SU-DHL-6 (cell line): ENCODE data around the gene PPY.

Source experiments
- H2AFZ ChIP-seq: fragments of 200-600 bp; sonication (generic); 2 replicates; pipeline ENCODE4 v1.6.1; 2014; ENCODE audit warnings: low read depth, mild to moderate bottlenecking, moderate library complexity, mixed read lengths, antibody characterized with exemption, low read length; ENCODE audit not compliant: severe bottlenecking
- H3F3A ChIP-seq: fragments of 200-600 bp; shearing (Covaris generic); 2 replicates; pipeline ENCODE4 v1.6.0; 2016; ENCODE audit warnings: antibody characterized with exemption, mild to moderate bottlenecking; ENCODE audit not compliant: insufficient read depth
- H3K27ac ChIP-seq: fragments of 200-600 bp; sonication (generic); 2 replicates; pipeline ENCODE4 v1.5.1; 2016; ENCODE audit warnings: low read depth, mild to moderate bottlenecking, low read length, moderate library complexity, mixed read lengths
- H3K27me3 ChIP-seq: fragments of 200-600 bp; sonication (generic), shearing (Covaris generic); 2 replicates; pipeline ENCODE4 v1.6.0; 2014; ENCODE audit warnings: mild to moderate bottlenecking, low read length
- H3K36me3 ChIP-seq: fragments of 200-600 bp; sonication (generic); 2 replicates; pipeline ENCODE4 v1.6.1; 2014; ENCODE audit warnings: mild to moderate bottlenecking, low read length, mixed read lengths
- H3K4me2 ChIP-seq: fragments of 300-600, 200-600 bp; shearing (Covaris generic), sonication (generic); 2 replicates; pipeline ENCODE4 v1.6.0; 2014; ENCODE audit warnings: low read length, low read depth, mild to moderate bottlenecking; ENCODE audit not compliant: poor library complexity, severe bottlenecking
- H3K4me3 ChIP-seq: fragments of 200-600 bp; sonication (generic); 2 replicates; pipeline ENCODE4 v1.5.1; 2014; ENCODE audit warnings: antibody characterized with exemption, low read length, mild to moderate bottlenecking, mixed read lengths; ENCODE audit not compliant: insufficient read depth, poor library complexity, severe bottlenecking
- H3K79me2 ChIP-seq: fragments of 200-600 bp; sonication (generic); 2 replicates; pipeline ENCODE4 v1.6.1; 2014; ENCODE audit warnings: mild to moderate bottlenecking, low read length, moderate library complexity; ENCODE audit not compliant: insufficient read depth
- H3K9ac ChIP-seq: fragments of 200-600 bp; sonication (generic); 2 replicates; pipeline ENCODE4 v1.7.0; 2014; ENCODE audit warnings: mild to moderate bottlenecking, low read length
- H3K9me2 ChIP-seq: fragments of 200-600 bp; sonication (generic); replicated peaks from 2 replicates; pipeline ENCODE4 v1.6.1; 2014; ENCODE audit warnings: low read length; ENCODE audit not compliant: insufficient read depth
- H3K9me3 ChIP-seq: fragments of 200-600 bp; sonication (generic); 2 replicates; pipeline ENCODE4 v1.6.1; 2014; ENCODE audit warnings: low read length, mixed read lengths; ENCODE audit not compliant: insufficient read depth
- H4K20me1 ChIP-seq: fragments of 200-600 bp; sonication (generic); 2 replicates; pipeline ENCODE4 v1.6.1; 2014; ENCODE audit warnings: low read depth, mild to moderate bottlenecking, antibody characterized with exemption, low read length, moderate library complexity, mixed read lengths
- CTCF ChIP-seq: fragments of 200-600 bp; sonication (generic); IDR thresholded peaks from one replicate; pipeline ENCODE4 v1.5.1; 2017; ENCODE audit warnings: antibody characterized with exemption, mild to moderate bottlenecking, low read length, moderate library complexity; ENCODE audit not compliant: insufficient read depth, poor library complexity, severe bottlenecking
- EZH2phosphoT487 ChIP-seq: fragments of 200-600 bp; sonication (generic), shearing (Covaris generic); conservative IDR thresholded peaks from 2 replicates; pipeline ENCODE4 v1.6.1; 2018; ENCODE audit warnings: mild to moderate bottlenecking, antibody characterized with exemption, low read length, moderate library complexity, mixed read lengths

PPY gene

DNA sequence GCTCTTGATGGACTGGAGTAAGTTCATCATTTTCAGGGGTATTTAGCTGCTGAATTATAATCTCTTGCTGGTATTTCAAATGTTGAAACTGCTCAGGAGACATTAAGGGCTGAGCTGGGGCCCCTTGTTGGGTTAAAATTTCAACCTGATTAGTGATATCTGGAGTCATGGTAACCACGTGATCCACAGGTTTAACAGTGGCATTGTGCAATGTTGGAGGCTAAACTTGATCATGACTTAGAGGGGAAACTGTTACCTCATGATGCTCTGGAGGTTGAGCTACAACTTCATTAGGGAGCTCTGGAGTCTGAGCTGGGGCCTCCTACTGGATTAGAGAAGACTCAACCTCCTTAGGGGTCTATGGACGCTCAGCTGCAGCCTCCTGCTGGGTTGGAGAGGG, 17.7 kb downstream of the PPY start:
- Histone ChIP-seq H3K36me3 (no peaks in the 10 kb centered on the region), H3K27ac (no peak overlapping the region), H2AFZ (no peak overlapping the region), H3K79me2 (no peaks in the 10 kb centered on the region), H3K4me3 (no peak overlapping the region), H3F3A (no peaks in the 10 kb centered on the region), H4K20me1 (no peaks in the 10 kb centered on the region), H3K9me3 (no peaks in the 10 kb centered on the region), H3K27me3 (no peaks in the 10 kb centered on the region), H3K9ac (no peak overlapping the region), H3K9me2 (no peaks in the 10 kb centered on the region), H3K4me2 (no peak overlapping the region)
- no peak for TF ChIP-seq CTCF
- no peak for TF ChIP-seq EZH2phosphoT487

DNA sequence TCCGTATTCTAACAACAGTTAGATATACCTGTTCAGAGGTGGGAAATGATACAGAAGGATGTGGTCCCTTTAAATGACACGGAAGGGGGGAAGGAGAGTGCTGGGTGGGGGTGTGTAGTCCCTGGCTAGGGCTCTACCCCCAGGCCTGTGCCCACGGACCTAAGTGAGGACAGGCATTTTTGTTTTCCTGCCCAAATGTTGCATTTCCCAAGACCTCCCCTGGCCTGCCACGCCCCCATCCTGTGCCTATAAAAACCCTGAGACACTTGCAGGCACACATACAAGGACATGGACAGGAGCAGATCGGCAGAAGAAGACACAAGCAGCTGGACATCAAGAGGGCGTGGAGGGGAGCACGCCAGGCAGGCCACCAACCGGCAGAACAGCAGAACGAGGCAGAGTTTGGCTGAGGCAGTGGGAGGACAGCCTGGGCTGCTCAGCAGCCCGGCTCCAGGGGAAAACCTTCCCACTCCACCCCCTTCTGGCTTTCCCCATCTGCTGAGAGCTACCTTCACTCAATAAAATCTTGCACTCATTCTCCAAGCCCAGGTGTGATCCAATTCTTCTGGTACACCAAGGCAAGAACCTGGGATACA, 21.7 kb downstream of the PPY start:
- Histone ChIP-seq H3K9me2 (no peaks in the 10 kb centered on the region), H3F3A (no peaks in the 10 kb centered on the region), H3K4me2 (no peak overlapping the region), H4K20me1 (no peaks in the 10 kb centered on the region), H3K27ac (no peak overlapping the region), H3K9me3 (no peaks in the 10 kb centered on the region), H3K36me3 (no peaks in the 10 kb centered on the region), H3K4me3 (no peak overlapping the region), H3K9ac (no peak overlapping the region), H3K79me2 (no peaks in the 10 kb centered on the region), H3K27me3 (no peaks in the 10 kb centered on the region), H2AFZ (no peak overlapping the region)
- TF ChIP-seq CTCF (no peak), EZH2phosphoT487 (no peak)

DNA sequence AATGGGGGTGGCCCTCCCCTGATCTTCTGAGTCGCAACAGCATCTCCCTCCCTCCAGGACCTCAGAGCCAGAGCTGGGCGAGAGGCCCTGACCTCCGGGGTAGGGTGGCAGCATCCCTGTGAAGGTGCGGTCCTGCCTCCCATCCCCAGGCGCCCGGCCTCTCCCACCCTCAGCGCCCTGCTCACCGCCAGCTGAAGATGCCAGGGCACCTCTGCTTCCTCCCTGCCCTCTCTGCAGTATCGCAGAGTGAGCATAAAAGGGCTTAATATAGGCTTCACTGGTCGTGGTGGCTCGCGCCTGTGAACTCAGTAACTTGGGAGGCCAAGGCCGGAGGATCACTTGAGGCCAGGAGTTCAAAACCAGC, 24.3 kb downstream of the PPY start:
- H3K27ac ChIP-seq, result no peak overlapping the region
- no peak overlapping the region for H3K4me3 ChIP-seq
- H3F3A ChIP-seq, result no peaks in the 10 kb centered on the region
- H4K20me1 ChIP-seq, result no peaks in the 10 kb centered on the region
- no peaks in the 10 kb centered on the region for H3K27me3 ChIP-seq
- no peak overlapping the region for H2AFZ ChIP-seq
- H3K9me3 ChIP-seq, result no peaks in the 10 kb centered on the region
- no peaks in the 10 kb centered on the region for H3K36me3 ChIP-seq
- H3K9ac ChIP-seq, result no peak overlapping the region
- H3K79me2 ChIP-seq, result no peaks in the 10 kb centered on the region
- H3K4me2 ChIP-seq, result no peak overlapping the region
- no peaks in the 10 kb centered on the region for H3K9me2 ChIP-seq
- TF ChIP-seq CTCF, result no peak
- TF ChIP-seq EZH2phosphoT487, result no peak
